Measurements from ENCODE around the gene ALK.

- TF ChIP-seq CTCF (IDR thresholded peaks at IDR 0.05; ENCODE audit: borderline replicate concordance, extremely low read depth, low read length, poor library complexity, severe bottlenecking) (no peak), EZH2 (IDR thresholded peaks at IDR 0.05; ENCODE audit: borderline replicate concordance, low read depth, low read length, severe bottlenecking) (no peak)
Observed at GRCh38 chr2:29687121-29687520, 234.3 kb downstream of the ALK start.

All from DND-41 (cell line).